Measurements from ENCODE around the gene WDR37. TPM values are rescaled to one million over a fixed set of nuclear protein-coding genes. Genes with fewer than 3 reads are reported as not detected.

Gene WDR37
- total RNA-seq, 1 experiment from 2014 or later, result 10.4 TPM

DNA sequence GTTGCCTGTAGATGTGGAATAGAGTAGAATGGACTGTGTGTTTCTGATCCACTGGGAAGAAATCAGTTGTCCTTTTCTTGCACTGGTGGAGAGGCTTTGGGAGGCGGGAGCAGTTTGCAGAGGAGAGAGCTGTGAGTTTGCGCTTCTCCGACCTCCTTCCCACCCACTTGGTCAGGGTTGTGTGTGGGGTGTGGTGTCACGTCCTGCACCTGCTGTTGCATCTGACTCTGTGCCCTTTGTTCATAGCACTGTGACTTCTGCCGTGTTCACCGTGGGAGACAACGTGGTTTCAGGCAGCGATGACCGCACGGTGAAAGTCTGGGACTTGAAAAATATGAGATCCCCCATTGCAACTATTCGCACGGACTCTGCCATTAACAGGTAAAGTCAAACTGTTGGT is 67.8 kb downstream of the WDR37 start:
- Mint-ChIP-seq H3K4me3 (no peak overlapping the region), H3K27ac (peak overlapping the region; percentile 36), H3K36me3 (peaks cover 44% of the 10 kb centered on the region), H3K9me3 (no peaks in the 10 kb centered on the region), H3K27me3 (ENCODE audit: low read depth) (no peaks in the 10 kb centered on the region), H3K4me1 (no peaks in the 10 kb centered on the region)
- POLR2A ChIA-PET, result interaction anchor here (0.6 kb wide), 1 partner anchor 297 kb away, joined by 5 read pairs; no protein-coding TSS in a partner anchor
- TF ChIP-seq ZNF219 (CRISPR knock-in tag; IDR thresholded peaks at IDR 0.05; ENCODE audit: borderline replicate concordance) (no peak), FOXJ3 (CRISPR knock-in tag; IDR thresholded peaks at IDR 0.05; ENCODE audit: borderline replicate concordance) (no peak), JAZF1 (CRISPR knock-in tag; IDR thresholded peaks at IDR 0.05) (no peak), TP53 (CRISPR knock-in tag; IDR thresholded peaks at IDR 0.05) (no peak), ZNF263 (CRISPR knock-in tag; IDR thresholded peaks at IDR 0.05; ENCODE audit: low read depth) (no peak), JUN (CRISPR knock-in tag; IDR thresholded peaks at IDR 0.05) (no peak), FOXP1 (CRISPR knock-in tag; IDR thresholded peaks at IDR 0.05; ENCODE audit: borderline replicate concordance) (no peak), KAT7 (CRISPR knock-in tag; IDR thresholded peaks at IDR 0.05; ENCODE audit: borderline replicate concordance) (no peak), ERG (CRISPR knock-in tag; IDR thresholded peaks at IDR 0.05) (no peak), ZNF232 (CRISPR knock-in tag; IDR thresholded peaks at IDR 0.05) (no peak), SP1 (CRISPR knock-in tag; conservative IDR thresholded peaks at IDR 0.05) (no peak), ATF1 (CRISPR knock-in tag; IDR thresholded peaks at IDR 0.05) (no peak), SOX15 (CRISPR knock-in tag; IDR thresholded peaks at IDR 0.05) (no peak), RELA (CRISPR knock-in tag; IDR thresholded peaks at IDR 0.05; ENCODE audit: borderline replicate concordance) (no peak), ZNF512 (CRISPR knock-in tag; IDR thresholded peaks at IDR 0.05; ENCODE audit: borderline replicate concordance) (no peak), ZNF396 (CRISPR knock-in tag; IDR thresholded peaks at IDR 0.05; ENCODE audit: borderline replicate concordance) (no peak), MXD4 (CRISPR knock-in tag; IDR thresholded peaks at IDR 0.05; ENCODE audit: borderline replicate concordance) (no peak), AR (CRISPR knock-in tag; IDR thresholded peaks at IDR 0.05) (no peak)
- TF ChIP-seq, protein P1, sequence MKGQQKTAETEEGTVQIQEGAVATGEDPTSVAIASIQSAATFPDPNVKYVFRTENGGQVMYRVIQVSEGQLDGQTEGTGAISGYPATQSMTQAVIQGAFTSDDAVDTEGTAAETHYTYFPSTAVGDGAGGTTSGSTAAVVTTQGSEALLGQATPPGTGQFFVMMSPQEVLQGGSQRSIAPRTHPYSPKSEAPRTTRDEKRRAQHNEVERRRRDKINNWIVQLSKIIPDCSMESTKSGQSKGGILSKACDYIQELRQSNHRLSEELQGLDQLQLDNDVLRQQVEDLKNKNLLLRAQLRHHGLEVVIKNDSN (CRISPR knock-in tag; IDR thresholded peaks at IDR 0.05), result no peak
- TF ChIP-seq, protein P2, sequence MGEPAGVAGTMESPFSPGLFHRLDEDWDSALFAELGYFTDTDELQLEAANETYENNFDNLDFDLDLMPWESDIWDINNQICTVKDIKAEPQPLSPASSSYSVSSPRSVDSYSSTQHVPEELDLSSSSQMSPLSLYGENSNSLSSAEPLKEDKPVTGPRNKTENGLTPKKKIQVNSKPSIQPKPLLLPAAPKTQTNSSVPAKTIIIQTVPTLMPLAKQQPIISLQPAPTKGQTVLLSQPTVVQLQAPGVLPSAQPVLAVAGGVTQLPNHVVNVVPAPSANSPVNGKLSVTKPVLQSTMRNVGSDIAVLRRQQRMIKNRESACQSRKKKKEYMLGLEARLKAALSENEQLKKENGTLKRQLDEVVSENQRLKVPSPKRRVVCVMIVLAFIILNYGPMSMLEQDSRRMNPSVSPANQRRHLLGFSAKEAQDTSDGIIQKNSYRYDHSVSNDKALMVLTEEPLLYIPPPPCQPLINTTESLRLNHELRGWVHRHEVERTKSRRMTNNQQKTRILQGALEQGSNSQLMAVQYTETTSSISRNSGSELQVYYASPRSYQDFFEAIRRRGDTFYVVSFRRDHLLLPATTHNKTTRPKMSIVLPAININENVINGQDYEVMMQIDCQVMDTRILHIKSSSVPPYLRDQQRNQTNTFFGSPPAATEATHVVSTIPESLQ (CRISPR knock-in tag; IDR thresholded peaks at IDR 0.05), result no peak
- ATAC-seq (no peak), DNase-seq (ENCODE audit: low spot score) (no peak)
- CTCF ChIA-PET, result no interaction called here

All from WTC11 (cell line).